NCI-H226 (cell line): ENCODE measurements around the gene SERPINA3.

ENCODE experiments used
- DNase-seq: peaks from one replicate; pipeline ENCODE4 v3.0.0-alpha.2; 2015

The SERPINA3 gene

DNA sequence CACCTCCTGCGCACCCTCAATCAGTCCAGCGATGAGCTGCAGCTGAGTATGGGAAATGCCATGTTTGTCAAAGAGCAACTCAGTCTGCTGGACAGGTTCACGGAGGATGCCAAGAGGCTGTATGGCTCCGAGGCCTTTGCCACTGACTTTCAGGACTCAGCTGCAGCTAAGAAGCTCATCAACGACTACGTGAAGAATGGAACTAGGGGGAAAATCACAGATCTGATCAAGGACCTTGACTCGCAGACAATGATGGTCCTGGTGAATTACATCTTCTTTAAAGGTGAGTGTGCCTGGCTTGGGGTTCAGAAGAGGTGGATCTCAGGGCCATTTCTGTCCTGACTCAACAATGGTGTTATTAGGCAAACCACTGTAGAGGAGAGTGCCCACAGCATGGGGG lies 2.6 kb downstream of the SERPINA3 start:
- DNase-seq, result no peak

DNA sequence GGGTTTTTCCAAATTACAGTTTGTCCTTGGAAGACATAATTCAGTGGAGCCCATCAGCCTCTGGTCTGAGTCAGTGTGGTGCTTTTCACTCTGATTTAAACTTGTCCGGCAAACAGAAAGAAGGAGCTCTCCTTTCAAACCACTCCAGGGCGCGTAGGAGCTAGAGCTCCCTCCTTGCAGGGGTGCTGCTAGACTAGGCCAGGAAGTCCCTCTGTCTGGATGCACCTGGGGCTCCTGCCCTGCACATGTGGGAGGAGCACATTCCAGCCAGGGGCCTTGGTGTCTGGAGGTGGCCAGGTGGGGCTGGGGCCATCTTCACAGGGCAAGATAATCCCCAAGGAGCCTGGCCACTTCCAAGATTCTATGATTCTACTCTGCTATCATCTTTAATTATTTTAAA lies 3.1 kb downstream of the SERPINA3 start:
- no peak for DNase-seq

DNA sequence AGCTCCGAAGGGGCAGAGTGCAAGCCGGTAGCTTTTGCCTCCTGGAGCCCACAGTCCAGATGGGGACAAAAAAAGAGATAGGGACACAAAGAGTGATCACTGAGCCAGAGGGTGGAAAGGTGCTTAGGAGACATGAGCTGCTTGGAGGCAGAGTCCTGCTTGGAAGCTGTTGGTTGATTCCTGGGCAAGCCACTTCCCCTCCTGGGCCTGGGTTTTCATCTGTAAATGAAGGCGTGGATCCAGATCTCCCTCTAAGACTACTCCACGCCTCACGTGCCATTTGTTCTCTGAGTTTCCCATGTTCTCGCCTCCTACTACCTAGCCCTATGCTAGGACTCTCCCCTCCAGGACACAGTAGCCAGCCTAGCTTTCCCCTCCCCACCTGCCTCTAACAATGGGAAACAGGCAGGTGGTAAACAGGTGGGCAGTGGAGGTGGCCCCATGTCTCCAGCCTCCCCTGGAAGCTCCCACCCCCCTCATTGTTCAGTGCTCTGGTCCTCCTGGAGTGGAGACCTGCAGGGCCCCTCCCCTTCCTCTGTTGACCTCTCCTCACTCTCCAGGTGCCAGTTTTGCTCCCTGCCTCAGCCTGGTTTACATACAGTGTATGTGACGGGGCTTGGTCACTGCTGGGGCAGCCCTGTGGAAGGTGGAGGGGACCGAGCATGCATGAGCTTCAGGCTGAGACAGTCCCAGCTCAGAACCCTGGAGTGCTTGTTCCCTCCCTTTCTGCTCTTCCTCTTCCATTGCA lies 3.8 kb downstream of the SERPINA3 start:
- no peak for DNase-seq

DNA sequence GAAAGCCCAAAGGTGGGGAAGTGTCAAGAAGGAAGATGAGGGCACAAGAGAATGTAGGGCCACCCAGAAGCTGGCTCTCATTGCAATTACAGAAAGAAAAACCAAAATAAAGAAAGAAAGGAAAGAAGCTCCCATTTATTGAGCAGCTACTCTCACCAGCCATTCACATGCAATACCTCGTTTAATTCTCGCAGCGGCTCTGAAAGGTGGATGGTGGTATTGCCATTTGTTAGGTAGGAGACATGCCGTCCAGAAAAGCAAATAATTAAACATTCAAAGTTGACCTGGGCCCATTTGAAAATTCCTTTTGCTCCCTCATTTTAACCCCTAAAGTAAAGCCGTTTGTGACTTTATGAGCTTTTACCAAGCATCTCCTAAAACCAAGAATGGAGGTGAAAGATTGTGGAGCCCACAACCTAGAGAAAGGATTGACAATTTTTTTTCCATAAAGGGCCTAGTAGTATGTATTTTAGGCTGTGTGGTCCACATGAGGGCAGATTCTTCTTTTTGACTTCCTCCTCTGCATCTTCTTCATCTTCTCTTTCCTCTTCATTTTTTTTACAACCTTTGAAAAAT lies 5.3 kb downstream of the SERPINA3 start:
- no peak for DNase-seq

DNA sequence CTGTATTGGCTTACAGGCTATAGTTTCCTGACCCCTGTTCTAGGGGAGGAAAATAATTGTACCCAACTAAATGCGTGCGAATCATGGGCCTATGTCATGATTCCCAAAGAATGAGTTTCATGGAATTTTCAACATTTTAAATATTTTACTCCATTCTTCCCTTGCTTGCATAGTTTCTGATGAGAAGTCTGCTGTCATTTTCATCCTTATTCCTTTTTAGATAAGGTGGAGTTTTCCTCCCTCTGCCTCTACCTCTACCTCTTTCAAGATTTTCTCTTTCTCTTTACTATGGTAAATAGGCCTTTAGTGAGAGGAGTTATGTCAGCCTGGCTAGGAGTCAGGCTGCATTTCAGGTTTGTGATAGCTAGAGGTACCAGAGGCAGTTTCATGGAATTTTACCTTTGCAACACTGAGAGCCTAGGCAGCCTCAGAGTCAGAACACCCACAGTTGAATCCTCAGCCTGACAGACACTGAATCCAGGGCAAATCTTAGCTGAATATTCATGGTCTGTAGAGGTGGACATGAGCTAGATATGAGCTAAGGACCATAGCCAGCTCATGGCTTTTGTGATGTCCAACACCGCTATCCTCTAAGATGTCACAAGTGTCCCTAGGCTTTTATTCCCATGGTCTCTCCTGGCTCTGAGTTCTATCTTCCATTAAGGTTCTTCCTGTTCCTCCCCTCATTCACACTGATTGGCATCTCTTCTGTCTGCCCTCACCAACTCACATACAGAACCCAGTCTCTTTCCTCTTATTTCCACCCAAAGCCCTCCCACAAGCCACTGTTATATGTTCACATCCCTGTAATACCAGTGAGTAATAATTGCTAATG lies 6.0 kb downstream of the SERPINA3 start:
- no peak for DNase-seq

DNA sequence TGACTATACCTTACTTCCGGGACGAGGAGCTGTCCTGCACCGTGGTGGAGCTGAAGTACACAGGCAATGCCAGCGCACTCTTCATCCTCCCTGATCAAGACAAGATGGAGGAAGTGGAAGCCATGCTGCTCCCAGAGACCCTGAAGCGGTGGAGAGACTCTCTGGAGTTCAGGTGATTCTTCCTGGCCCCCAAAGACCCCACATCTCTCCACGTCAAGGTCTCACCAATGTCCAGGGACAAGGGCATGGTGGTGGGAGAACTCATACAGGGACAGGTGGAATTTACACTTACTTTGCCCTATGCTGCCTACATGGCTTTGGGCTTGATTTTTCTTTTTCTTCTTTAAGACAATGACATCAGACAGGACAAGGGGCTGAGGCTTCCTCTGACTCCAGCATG lies 7.1 kb downstream of the SERPINA3 start:
- no peak for DNase-seq

DNA sequence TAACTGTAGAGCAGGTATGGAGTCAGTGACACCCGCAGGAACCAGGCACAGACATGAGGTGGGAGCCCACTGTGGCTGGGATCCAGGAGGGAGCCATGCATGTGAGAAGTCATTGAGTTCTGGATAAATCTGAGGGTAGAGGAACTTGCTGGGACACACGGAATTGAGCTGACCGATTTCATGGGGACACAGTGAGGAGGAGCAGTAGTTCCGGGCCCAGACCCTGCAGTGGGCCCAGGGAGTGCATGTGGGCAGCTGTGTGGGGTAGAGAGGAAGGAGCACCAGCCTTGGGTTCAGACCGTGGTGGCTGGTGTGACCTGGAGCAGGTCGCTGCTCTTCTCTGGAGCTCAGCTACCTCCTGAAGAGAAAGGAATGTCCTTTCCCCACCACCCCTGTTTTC lies 8.4 kb downstream of the SERPINA3 start:
- DNase-seq, result no peak

DNA sequence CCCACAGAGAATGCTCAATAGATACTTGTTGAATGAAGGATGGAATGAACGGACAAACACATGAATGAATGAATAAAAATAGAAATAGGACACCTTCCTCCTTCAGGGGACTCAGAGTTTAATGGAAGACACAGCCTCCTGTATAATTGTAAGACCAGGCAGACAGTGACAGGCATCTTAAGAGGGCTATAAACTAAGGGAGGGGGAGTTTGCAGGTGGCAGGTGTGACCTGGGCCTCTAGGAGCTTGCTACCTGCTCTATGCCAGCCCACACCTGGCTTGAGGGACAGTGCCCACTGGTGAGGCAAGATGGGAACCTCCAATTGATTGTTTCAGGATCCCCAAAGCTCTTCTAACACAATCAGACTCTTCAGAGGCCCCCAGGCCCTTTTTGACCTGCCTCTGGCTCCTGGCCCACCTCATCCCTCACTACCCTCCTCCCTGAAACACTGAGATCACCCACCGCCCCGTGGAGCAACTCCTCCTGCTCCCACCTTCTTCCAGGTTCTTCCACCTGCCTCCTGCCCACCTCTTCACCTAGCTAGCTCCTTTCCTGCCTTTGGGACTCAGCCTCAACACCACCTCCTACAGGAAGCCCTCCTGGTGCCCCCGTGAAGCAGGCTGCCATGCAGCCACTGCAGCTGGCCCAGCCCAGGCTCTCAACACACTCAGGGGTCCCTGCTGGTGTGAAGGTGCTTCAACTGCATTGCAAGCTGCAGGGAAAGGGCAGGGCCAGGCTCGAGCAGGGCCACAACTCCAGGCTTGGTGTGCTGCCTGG lies 9.4 kb downstream of the SERPINA3 start:
- no peak for DNase-seq

DNA sequence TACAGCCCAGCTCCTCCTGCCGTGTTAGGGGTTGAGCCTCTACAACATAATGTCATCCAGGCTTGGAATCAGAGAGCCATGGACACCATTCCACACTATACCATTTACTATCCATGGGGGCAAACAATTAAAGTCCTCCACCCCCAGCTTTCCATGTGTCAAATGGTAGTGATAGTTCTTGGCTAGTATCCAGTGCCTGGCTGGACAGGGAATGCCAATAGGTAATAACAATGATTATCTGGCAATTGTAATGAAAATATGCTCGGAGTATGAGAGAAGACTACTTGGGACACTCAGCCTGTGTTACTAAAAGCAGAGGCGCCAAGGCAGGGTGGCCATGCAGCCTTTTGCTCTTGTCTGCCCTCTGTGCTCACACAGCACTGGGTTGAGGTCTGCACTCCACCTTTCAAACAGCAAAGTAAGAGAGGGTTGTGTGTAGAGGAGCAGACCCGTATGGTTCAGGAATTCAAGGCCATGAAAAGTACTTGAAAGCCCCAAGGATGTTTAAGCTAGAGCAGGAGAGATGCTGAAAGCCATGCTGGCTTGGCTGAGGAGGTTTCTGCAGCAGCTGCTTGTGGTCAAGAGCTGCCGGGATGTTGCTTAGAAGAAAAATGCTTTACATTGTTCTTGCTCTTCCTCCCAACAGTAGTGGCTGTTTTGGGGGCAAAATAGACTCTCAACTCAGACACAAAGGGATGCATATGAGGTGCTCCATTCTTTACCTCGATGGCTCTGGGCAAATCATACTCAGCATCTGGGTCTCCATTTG lies 10.6 kb downstream of the SERPINA3 start:
- DNase-seq, result no peak

DNA sequence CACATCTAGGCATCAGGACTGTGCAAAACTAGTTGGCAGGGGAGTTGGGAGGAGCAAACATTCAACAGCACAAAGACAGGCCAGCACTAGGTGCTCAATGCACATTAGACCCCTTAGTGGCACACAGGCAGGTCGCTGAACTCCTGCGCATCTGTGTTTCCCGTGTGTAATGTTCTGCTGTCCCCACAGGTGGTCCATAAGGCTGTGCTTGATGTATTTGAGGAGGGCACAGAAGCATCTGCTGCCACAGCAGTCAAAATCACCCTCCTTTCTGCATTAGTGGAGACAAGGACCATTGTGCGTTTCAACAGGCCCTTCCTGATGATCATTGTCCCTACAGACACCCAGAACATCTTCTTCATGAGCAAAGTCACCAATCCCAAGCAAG lies 11.2 kb downstream of the SERPINA3 start:
- DNase-seq, result no peak

DNA sequence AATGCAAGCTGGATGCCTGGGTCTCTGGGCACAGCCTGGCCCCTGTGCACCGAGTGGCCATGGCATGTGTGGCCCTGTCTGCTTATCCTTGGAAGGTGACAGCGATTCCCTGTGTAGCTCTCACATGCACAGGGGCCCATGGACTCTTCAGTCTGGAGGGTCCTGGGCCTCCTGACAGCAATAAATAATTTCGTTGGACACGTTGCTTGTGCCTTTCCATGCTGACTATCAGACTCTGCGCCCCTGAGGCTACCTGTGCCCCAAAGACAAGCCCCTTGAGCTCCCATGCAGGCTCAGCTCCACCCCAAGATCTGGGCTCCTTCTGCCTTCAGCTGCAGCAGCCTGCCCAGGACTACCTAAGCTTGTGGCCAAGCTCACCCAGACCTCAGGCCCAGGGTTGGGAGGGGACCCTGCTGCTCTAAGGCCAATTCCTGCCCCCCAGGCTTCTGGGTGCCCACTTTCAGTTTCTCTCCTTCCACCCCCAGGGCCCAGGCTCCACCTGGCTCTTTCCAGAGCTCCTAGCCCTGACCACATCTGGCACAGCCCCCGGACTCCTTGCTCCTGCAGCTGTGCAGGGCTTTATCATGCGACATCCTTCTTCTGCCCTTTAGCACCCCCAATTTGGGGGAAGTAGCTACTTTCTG lies 11.8 kb downstream of the SERPINA3 start:
- no peak for DNase-seq

DNA sequence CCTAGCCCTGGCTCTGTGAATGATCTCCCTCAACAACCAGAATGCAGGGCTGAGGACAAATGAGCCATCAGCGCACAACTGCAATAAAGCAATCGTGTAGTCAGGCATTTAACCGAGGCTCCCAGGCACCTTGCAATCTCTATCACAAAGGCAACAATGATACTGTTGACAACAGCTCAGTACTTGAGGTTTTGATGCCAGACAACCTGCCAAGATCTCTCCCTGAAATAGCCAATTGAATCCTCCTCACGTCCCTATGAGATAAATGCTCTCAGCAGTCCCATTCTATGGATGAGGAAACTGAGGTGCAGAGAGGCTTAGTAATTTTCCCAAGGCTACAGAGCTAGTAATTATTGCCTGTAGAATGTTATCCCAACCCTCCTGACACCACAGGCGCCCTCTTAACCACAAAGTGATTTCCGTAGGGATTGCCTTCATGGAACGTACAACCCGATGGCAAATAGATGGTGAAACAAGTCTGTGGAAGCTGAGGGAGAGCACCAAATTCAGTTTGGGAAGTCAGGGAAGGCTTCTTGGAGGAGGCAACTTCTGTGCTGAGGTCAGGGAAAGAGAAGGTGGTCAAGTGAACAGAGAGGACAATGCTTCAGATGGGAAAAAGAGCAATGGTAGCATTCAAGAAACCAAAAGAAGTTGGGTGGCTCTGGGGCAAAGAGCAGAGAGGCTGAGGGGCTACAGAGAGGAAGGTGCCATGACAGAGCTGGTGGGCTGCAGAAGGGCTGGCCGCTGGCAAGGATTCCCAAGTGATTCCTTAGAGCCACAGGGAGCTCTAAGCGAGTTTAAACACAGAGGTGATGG lies 12.6 kb downstream of the SERPINA3 start:
- no peak for DNase-seq

DNA sequence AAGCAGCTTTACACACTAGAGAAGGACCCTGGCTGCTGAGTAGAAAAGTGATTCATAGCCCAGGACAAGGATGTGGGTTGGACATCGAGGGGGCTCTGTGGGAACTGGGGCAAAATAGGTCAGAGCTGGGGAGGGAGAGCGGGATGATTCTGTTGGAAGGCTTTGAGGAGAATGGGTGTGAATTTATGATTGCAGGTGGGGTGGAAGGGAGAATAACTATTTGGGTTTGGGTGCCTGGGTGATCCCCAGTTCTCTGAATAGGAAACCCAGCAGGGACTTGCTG lies 13.1 kb downstream of the SERPINA3 start:
- DNase-seq, result no peak

DNA sequence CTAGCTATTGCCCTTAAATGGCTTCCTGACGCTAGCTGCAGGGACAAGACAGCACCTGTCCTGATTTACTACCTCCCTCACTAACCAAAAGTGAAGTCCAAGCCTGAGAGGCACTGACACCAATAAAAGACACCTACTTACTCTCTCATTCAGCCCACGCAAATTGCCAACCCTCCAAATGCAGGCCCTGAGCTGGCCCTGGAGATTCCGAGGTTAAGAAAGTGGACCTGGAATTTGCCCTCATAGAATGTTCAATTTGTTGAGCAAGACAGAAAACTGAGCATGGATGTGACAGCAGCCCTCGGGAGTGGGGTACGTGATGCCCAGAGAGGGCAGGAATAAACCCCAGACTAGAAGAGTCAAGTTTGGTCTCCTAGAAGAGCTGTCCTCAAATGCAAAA lies 16.4 kb downstream of the SERPINA3 start:
- no peak for DNase-seq

DNA sequence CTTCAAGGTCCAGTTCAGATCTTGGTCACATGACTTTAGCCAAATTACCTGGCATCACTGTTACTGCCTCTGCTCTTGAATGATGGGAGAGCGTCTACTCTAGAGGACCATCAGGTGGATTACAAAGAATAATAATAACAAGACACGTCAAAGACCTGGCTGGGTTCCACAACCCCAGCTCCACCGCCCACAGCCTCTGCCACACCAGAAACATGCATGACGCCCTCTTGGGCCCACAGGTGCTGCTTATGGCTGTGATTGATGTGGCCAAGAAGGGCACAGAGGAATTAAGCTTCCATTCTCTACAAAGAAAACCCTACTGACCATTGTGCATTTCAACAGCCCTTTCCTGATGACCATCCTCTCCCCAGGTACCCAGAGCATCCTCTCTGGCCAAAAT lies 18.2 kb downstream of the SERPINA3 start:
- no peak for DNase-seq

DNA sequence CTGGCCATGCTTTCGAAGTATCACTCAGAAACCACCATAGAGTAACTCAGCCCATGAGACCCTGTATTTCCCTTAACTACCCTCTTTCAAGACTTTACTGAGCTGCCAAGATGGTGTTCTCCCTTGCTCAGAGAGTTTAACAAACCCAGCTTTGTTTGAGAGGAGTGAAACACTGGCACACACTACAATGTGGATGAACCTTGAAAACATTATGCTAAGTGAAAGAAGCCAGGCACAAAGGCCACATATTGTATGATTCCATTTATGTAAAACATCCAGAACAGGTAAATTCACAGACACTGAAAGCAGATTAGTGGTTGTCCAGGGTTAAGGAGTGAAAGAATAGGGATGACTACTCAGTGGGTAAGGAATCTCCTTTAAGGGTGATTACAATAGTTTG lies 18.9 kb downstream of the SERPINA3 start:
- no peak for DNase-seq

DNA sequence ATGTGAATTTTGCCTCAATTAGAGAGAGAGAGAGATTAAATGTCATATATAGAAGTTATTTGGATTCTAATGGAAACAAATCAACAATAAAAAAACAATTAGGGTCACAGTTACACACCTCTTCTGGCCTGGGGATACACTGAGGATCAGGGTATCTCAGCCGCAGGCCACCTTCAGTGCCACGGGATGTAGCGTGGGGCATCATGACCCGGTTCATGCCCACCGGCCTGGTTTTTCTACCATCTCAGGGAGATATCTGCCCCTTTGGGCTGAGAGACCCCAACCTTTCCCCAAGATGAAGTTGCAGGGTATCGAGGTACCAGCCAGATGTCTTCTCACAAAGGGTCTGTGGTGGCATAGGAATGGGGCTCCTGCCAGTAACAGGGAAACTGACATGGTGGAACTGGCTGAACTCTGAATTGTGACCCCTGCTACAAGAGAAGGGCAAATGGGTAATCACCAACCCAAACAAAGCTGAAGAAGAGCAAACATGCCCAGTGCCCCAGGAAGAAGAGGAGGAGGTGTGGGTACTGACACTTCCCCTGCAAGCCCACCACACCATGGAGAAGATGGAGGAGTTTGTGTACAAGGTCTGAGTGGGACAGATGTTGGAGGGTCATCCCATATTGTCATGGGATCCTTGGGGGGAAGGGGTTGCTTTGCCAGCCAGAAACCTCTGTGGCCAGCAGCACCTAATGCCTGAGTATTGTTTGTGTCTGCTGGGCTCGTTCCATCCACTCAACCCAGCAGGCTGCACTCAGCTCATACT lies 19.5 kb downstream of the SERPINA3 start:
- DNase-seq, result no peak

DNA sequence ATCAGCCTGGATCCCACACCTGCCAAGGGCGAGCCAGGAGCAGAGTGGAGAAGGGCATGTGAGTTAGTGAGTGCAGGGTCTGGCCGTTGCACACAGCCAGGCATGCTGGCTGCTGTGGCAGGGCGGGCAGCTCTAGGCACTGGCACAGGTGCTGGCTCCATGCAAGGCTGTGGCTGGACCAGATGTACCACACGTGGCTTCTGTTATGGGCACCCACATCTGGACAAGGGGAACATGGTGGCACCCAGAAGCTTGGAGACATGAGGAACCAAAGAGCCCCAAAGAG lies 20.1 kb downstream of the SERPINA3 start:
- DNase-seq, result no peak

DNA sequence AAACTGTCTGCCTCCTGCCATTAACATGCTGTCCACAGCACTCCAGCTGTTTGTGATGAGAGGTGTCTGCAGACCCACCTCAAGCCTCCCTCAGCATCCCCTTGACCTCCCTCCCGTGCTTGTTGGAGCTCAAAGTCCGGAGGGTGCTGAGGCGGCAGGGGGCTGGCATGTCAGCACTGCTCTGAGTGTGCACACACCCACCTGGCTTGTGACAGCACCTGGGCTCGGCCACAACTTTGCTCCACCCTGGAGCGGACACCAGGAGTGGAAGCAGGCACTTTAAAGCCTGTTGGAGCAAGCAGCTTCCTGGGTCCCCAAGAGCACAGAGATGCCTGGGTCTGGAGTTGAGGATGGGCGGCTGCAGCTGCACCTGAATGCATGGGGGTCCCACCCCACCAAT lies 20.9 kb downstream of the SERPINA3 start:
- DNase-seq, result no peak

DNA sequence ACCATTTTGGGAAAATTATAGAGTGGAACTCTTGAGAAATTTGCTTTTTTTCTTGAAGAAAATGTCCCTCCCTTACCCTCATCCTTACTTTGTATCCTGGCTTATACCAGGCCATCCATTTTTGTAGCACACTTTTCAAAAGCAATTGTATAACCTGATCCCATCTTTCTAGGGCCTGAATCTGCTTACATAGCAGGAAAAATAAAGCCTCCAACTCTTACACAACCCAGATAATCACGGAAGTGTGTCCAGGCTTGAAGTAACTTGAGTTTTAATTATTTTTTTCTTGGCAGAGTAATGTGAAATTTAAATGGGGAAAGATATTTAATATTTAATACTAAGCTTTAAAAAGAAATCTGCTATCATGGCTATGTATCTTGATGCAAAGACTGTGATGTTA lies 23.0 kb downstream of the SERPINA3 start:
- DNase-seq, result no peak
